CD4-positive, alpha-beta T cell (primary cell): Measurements from ENCODE around the gene WDR41. TPM values are rescaled to one million over a fixed set of nuclear protein-coding genes. Genes with fewer than 3 reads are reported as not detected.

Source experiments
- ATAC-seq: fragments of 200-7000 bp; cut with Tn5 transposase; one replicate; pipeline ENCODE4 v1.10.0; 2022; ENCODE audit warnings: mild to moderate bottlenecking; ENCODE audit not compliant: poor library complexity
- CTCF ChIA-PET: fragments of 350-600 bp; sonication (Branson Sonifier 250); formaldehyde crosslinking; loops from one replicate; lab custom pipeline; 2021; ENCODE audit warnings: antibody characterized with exemption, inconsistent platforms; lab: Charles Lee
- POLR2A ChIA-PET: fragments of 350-600 bp; sonication (Branson Sonifier 250); formaldehyde crosslinking; loops from one replicate; lab custom pipeline; 2021; ENCODE audit warnings: antibody characterized with exemption, inconsistent platforms; lab: Charles Lee
- DNase-seq, 14 experiments: peaks; one replicate each; pipeline ENCODE4 v3.0.0-alpha.2; 2013 to 2020; ENCODE audit warnings: mixed read lengths in 2 of 14
- H3K27ac ChIP-seq, 2 donors: one replicate each; pipeline versions ENCODE4 v1.5.1 to v1.7.0; 2013; ENCODE audit warnings: low read length in 2 of 2, low read depth in 1 of 2, mild to moderate bottlenecking in 1 of 2
- H3K27me3 ChIP-seq, 2 experiments: 1 replicate in 1 of 2; 2 replicates in 1 of 2; pipeline versions ENCODE4 v1.6.1 to v1.7.0; 2013; ENCODE audit warnings: low read length in 2 of 2, control low read depth in 1 of 2, mild to moderate bottlenecking in 1 of 2, moderate library complexity in 1 of 2; ENCODE audit not compliant: insufficient read depth in 2 of 2, control insufficient read depth in 1 of 2
- H3K36me3 ChIP-seq: one replicate; pipeline ENCODE4 v1.6.1; 2013; ENCODE audit warnings: low read length, control low read depth; ENCODE audit not compliant: insufficient read depth
- H3K4me1 ChIP-seq: one replicate; pipeline ENCODE4 v1.6.1; 2013; ENCODE audit warnings: low read length, control low read depth; ENCODE audit not compliant: insufficient read depth
- H3K4me3 ChIP-seq: one replicate; pipeline ENCODE4 v1.5.1; 2013; ENCODE audit warnings: mild to moderate bottlenecking, low read length, moderate library complexity
- H3K9me3 ChIP-seq, 2 experiments: 1 replicate in 1 of 2; 2 replicates in 1 of 2; pipeline versions ENCODE4 v1.6.1 to v1.7.0; 2013; ENCODE audit warnings: low read length in 2 of 2, mild to moderate bottlenecking in 2 of 2, control low read depth in 1 of 2, moderate library complexity in 1 of 2; ENCODE audit not compliant: control insufficient read depth in 1 of 2, insufficient read depth in 1 of 2
- H3K27ac Mint-ChIP-seq: one replicate; pipeline ENCODE4 v1.8.0; 2020; ENCODE audit warnings: mixed read lengths
- H3K27me3 Mint-ChIP-seq: one replicate; pipeline ENCODE4 v1.8.0; 2021; ENCODE audit warnings: mixed read lengths
- H3K36me3 Mint-ChIP-seq: one replicate; pipeline ENCODE4 v1.8.0; 2021; ENCODE audit warnings: low read depth, mixed read lengths
- H3K4me1 Mint-ChIP-seq: one replicate; pipeline ENCODE4 v1.8.0; 2021; ENCODE audit warnings: low read depth, mixed read lengths
- H3K4me3 Mint-ChIP-seq: one replicate; pipeline ENCODE4 v1.8.0; 2020; ENCODE audit warnings: mild to moderate bottlenecking, mixed read lengths
- H3K9me3 Mint-ChIP-seq: one replicate; pipeline ENCODE4 v1.8.0; 2020; ENCODE audit warnings: mixed read lengths
- CTCF ChIP-seq: fragments of 200-600 bp; IDR thresholded peaks from one replicate; pipeline ENCODE4 v1.8.0; 2022; ENCODE audit warnings: antibody characterized with exemption, mild to moderate bottlenecking
- intact Hi-C, 2 experiments: fragments of 100-400 bp; cut with DNase I in 1 of 2; cut with micrococcal nuclease in 1 of 2; formaldehyde crosslinking; loops; one replicate each; pipeline versions ENCODE4 v1.15.1 to v1.9.0; 2023 to 2025; cut with DNase I, micrococcal nuclease
- total RNA-seq, 174 experiments: library from RNA in 2 of 174; stranded (reverse) in 2 of 174; gene quantifications; one replicate each; pipeline ENCODE4 v1.2.3 and lab custom pipeline; 2021 to 2026

WDR41 gene
- total RNA-seq, 2 experiments from 2014 or later = 4.2 to 4.4 TPM

DNA sequence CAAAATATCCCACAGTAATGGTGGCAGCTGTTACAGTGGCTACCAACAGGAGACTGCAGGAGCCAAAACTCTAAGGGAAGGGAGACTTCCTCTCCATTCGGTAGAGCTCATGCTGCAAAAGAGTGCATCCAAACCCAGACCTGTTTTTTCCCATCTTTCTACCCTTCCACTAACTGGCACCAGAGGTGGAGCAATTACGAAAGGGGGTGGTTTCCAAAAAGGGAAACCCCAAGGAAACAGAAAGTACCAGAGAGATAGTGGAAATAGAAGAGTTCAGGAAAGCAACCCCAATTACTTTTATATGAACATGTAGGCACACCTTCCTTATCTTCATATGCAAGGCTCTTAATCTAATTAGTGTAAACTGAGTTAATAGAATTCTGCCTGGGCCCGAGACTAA lies 7.3 kb upstream of the WDR41 start:
- Histone ChIP-seq H3K27ac (no peak overlapping the region), H3K27me3 (no peaks in the 10 kb centered on the region), H3K4me3 (no peak overlapping the region), H3K4me1 (no peaks in the 10 kb centered on the region), H3K36me3 (no peaks in the 10 kb centered on the region), H3K9me3 (peaks cover 0 to 4% of the 10 kb centered on the region in 2 experiments)
- DNase-seq (no peak), ATAC-seq (no peak)
- H3K4me3 Mint-ChIP-seq = no peak overlapping the region
- no peak for TF ChIP-seq CTCF
- no peaks in the 10 kb centered on the region for H3K36me3 Mint-ChIP-seq
- ChIA-PET CTCF (no interaction called here), POLR2A (no interaction called here)
- H3K27ac Mint-ChIP-seq = no peak overlapping the region
- intact Hi-C loops = loop anchor here (5.0 to 10.0 kb wide), 3 partner anchors 425 to 793 kb away; partner anchors contain the start of genes AGGF1 (in 1 of the 2) and AP3B1 (in 1 of the 2)
- no peaks in the 10 kb centered on the region for H3K4me1 Mint-ChIP-seq
- peaks cover 4% of the 10 kb centered on the region for H3K9me3 Mint-ChIP-seq
- H3K27me3 Mint-ChIP-seq = peaks cover 51% of the 10 kb centered on the region

- Histone ChIP-seq H3K9me3 (peaks cover 0 to 4% of the 10 kb centered on the region in 2 experiments), H3K4me3 (no peak overlapping the region), H3K4me1 (no peaks in the 10 kb centered on the region), H3K27ac (no peak overlapping the region), H3K36me3 (no peaks in the 10 kb centered on the region), H3K27me3 (no peaks in the 10 kb centered on the region)
- DNase-seq (no peak), ATAC-seq (no peak)
- TF ChIP-seq CTCF = no peak
- intact Hi-C loops = loop anchor here (5.0 to 10.0 kb wide), 3 partner anchors 424 to 793 kb away; partner anchors contain the start of genes AGGF1 (in 1 of the 2) and AP3B1 (in 1 of the 2)
- H3K36me3 Mint-ChIP-seq = no peaks in the 10 kb centered on the region
- H3K4me3 Mint-ChIP-seq = no peak overlapping the region
- H3K27me3 Mint-ChIP-seq = peaks cover 56% of the 10 kb centered on the region
- H3K27ac Mint-ChIP-seq = no peak overlapping the region
- no peaks in the 10 kb centered on the region for H3K4me1 Mint-ChIP-seq
- ChIA-PET POLR2A (no interaction called here), CTCF (no interaction called here)
- H3K9me3 Mint-ChIP-seq = peaks cover 4% of the 10 kb centered on the region
Observed at GRCh38 chr5:77498952-77499351, 6.8 kb upstream of the WDR41 start.

DNA sequence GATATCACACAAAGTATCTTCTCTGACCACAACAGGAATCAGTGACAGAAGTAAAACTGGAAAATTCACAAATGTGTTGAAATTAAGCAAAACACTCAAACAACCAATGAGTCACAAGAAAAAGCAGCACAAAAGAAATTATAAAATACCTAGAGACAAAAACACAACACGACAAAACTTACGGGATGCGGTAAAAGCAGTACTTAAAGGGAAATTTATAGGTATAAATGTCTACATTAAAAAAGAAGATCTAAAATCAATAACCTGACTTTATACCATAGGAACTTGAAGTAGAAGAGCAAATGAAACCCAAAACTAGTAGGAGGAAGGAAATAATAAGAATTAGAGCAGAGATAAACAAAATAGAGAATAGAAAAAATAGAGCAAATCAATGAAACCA lies 2.8 kb upstream of the WDR41 start:
- no peaks in the 10 kb centered on the region for H3K27me3 ChIP-seq
- DNase-seq = no peak
- H3K4me1 ChIP-seq = peaks cover 11% of the 10 kb centered on the region
- intact Hi-C loops = loop anchor here (1.0 to 10.0 kb wide), 7 partner anchors 282 to 1742 kb away; partner anchors contain the start of genes AGGF1 (in 1 of the 2), AP3B1 (in 1 of the 2), JMY (in 1 of the 2) and SCAMP1 (in 1 of the 2)
- Mint-ChIP-seq H3K27ac (no peak overlapping the region), H3K9me3 (no peaks in the 10 kb centered on the region), H3K4me1 (peaks cover 19% of the 10 kb centered on the region), H3K36me3 (no peaks in the 10 kb centered on the region), H3K27me3 (peaks cover 41% of the 10 kb centered on the region), H3K4me3 (no peak overlapping the region)
- no peak overlapping the region for H3K4me3 ChIP-seq
- no peaks in the 10 kb centered on the region for H3K9me3 ChIP-seq
- ChIA-PET POLR2A (no interaction called here), CTCF (no interaction called here)
- no peak for ATAC-seq
- H3K36me3 ChIP-seq = no peaks in the 10 kb centered on the region
- H3K27ac ChIP-seq = no peak overlapping the region
- TF ChIP-seq CTCF = no peak
